AG09319 (cell line): ENCODE measurements around the gene KLF9.

Source experiments
- DNase-seq: peaks from one replicate; pipeline ENCODE4 v3.0.0-alpha.2; 2010; ENCODE audit warnings: low read depth; ENCODE audit errors: extremely low read depth
- CTCF ChIP-seq: IDR thresholded peaks from 2 replicates; pipeline ENCODE4 v1.5.1; 2011; ENCODE audit warnings: low read depth, mild to moderate bottlenecking, inconsistent platforms, low read length, moderate library complexity

KLF9 gene

GRCh38 chr9:70413799-70414775 lies at the start of gene KLF9:
TSS of gene KLF9 (minus strand) at chr9:70414657. CDS start at chr9:70413363, 1,294 bp downstream.
- peak; percentile 95 for DNase-seq
- TF ChIP-seq CTCF: no peak

- TF ChIP-seq CTCF: no peak
- DNase-seq: no peak
Measured at GRCh38 chr9:70463877-70464276, 49.4 kb upstream of the KLF9 start.

- no peak for TF ChIP-seq CTCF
- no peak for DNase-seq
Measured at GRCh38 chr9:70462300-70462699, 47.8 kb upstream of the KLF9 start.

- DNase-seq: no peak
- no peak for TF ChIP-seq CTCF
Measured at GRCh38 chr9:70457235-70457634, 42.8 kb upstream of the KLF9 start.

- no peak for TF ChIP-seq CTCF
- no peak for DNase-seq
Measured at GRCh38 chr9:70455993-70456704, 41.7 kb upstream of the KLF9 start.

GRCh38 chr9:70452365-70452764 lies 37.9 kb upstream of the KLF9 start:
- DNase-seq: no peak
- no peak for TF ChIP-seq CTCF

- no peak for TF ChIP-seq CTCF
- no peak for DNase-seq
Measured at GRCh38 chr9:70451765-70452164, 37.3 kb upstream of the KLF9 start.
